Adrenal gland (tissue), 5 donors: ENCODE data around the gene RPS6KA5.

Experiments used
- CTCF ChIP-seq, 6 experiments: fragments of 450-650 bp in 4 of 6; fragments of 200-600 bp in 2 of 6; sonication (generic) in 1 of 6; IDR thresholded peaks; 1 replicate in 5 of 6; 2 replicates in 1 of 6; pipeline versions ENCODE4 v1.5.1 to v1.8.0; 2016 to 2021; ENCODE audit warnings: antibody characterized with exemption in 6 of 6, mild to moderate bottlenecking in 2 of 6, moderate library complexity in 1 of 6
- POLR2A ChIP-seq, 2 donors: fragments of 450-650 bp; IDR thresholded peaks; one replicate each; pipeline ENCODE4 v1.6.1; 2017; ENCODE audit warnings: antibody characterized with exemption in 2 of 2, mild to moderate bottlenecking in 2 of 2, moderate library complexity in 1 of 2
- donor health status: DM: no; HTN: no; CAD: no.

- no peak for TF ChIP-seq CTCF (IDR thresholded peaks at IDR 0.05)
- TF ChIP-seq POLR2A (IDR thresholded peaks at IDR 0.05), result no peak
Measured at GRCh38 chr14:90809530-90810312, 250.7 kb downstream of the RPS6KA5 start.
